BLaER1 treated with 17β-estradiol and CSF1 and Interleukin-3, amounts not matched to agents 10 nM and 100 nM (cell line): Measurements from ENCODE around the gene EAF1.
"Not testable (repeated sequence)": the region's sequence is repeated elsewhere in the genome, so short reads cannot be mapped to it uniquely, and the experiment has no call there.

ENCODE experiments used
- H3K27ac ChIP-seq, 11 experiments: shearing (Covaris generic); formaldehyde crosslinking; 2 replicates each; pipeline ENCODE4 v1.8.1; 2022
- H3K27me3 ChIP-seq, 11 experiments: shearing (Covaris generic); formaldehyde crosslinking; 2 replicates each; pipeline ENCODE4 v1.8.1; 2022
- H3K36me3 ChIP-seq, 11 experiments: shearing (Covaris generic); formaldehyde crosslinking; 2 replicates each; pipeline ENCODE4 v1.8.1; 2022
- H3K4me1 ChIP-seq, 10 experiments: shearing (Covaris generic); formaldehyde crosslinking; 2 replicates each; pipeline ENCODE4 v1.8.1; 2022
- H3K4me2 ChIP-seq, 11 experiments: shearing (Covaris generic); formaldehyde crosslinking; 2 replicates each; pipeline ENCODE4 v1.8.1; 2022
- H3K4me3 ChIP-seq, 10 experiments: shearing (Covaris generic); formaldehyde crosslinking; 2 replicates each; pipeline ENCODE4 v1.8.1; 2022
- H3K9ac ChIP-seq, 11 experiments: shearing (Covaris generic); formaldehyde crosslinking; 2 replicates each; pipeline ENCODE4 v1.8.1; 2022
- H3K9me3 ChIP-seq, 11 experiments: shearing (Covaris generic); formaldehyde crosslinking; replicated peaks in 1 of 11; 2 replicates each; pipeline ENCODE4 v1.8.1; 2022
- H4K20me1 ChIP-seq, 11 experiments: shearing (Covaris generic); formaldehyde crosslinking; 2 replicates each; pipeline ENCODE4 v1.8.1; 2022
- Cebpa-rat ChIP-seq, 11 experiments: shearing (Covaris generic); IDR thresholded peaks; 2 replicates each; pipeline ENCODE4 v1.8.1; 2022

EAF1 gene

GRCh38 chr3:15427182-15427880 lies at the start of gene EAF1, which contains the start of gene METTL6:
TSS of gene EAF1 (plus strand) at chr3:15427598. CDS start at chr3:15427780, 182 bp downstream.
TSS of gene METTL6 (minus strand) at chr3:15427544. CDS start at chr3:15426511, 1,033 bp downstream.
- Histone ChIP-seq H3K27me3 (no peaks in the 10 kb centered on the region), H3K4me3 (peak within 1 kb of the TSS; percentile 72 to 97 (median 90)), H3K9me3 (no peaks in the 10 kb centered on the region), H4K20me1 (peaks cover 21 to 43% (median 37%) of the 10 kb centered on the region in 11 experiments; a peak in 20 of 22 replicates), H3K4me2 (peak within 1 kb of the TSS; percentile 79 to 97 (median 91)), H3K9ac (peak within 1 kb of the TSS; percentile 80 to 98 (median 90)), H3K36me3 (peaks cover 50 to 68% (median 57%) of the 10 kb centered on the region in 11 experiments), H3K4me1 (peaks cover 24 to 56% (median 45%) of the 10 kb centered on the region in 10 experiments), H3K27ac (peak within 1 kb of the TSS; percentile 78 to 96 (median 91))
- TF ChIP-seq Cebpa-rat (IDR thresholded peaks at IDR 0.05): no peak

GRCh38 chr3:15377961-15378791 lies 49.2 kb upstream of the EAF1 start:
- no peak for TF ChIP-seq Cebpa-rat (IDR thresholded peaks at IDR 0.05)
- Histone ChIP-seq H3K9ac (peak overlapping the region in 2 of 11 experiments; percentile 20 to 45; a peak in 1 of 22 replicates), H3K27me3 (no peaks in the 10 kb centered on the region), H3K9me3 (no peaks in the 10 kb centered on the region), H3K27ac (peak overlapping the region in 6 of 11 experiments; percentile 22 to 78 (median 54); a peak in 8 of 22 replicates), H3K4me1 (peaks cover 0 to 27% (median 4%) of the 10 kb centered on the region in 10 experiments; a peak in 9 of 20 replicates), H3K4me2 (peak overlapping the region in 6 of 11 experiments; percentile 24 to 57 (median 49); a peak in 11 of 22 replicates), H3K4me3 (no peak overlapping the region), H3K36me3 (no peaks in the 10 kb centered on the region), H4K20me1 (no peaks in the 10 kb centered on the region)

GRCh38 chr3:15380980-15381890 lies 46.2 kb upstream of the EAF1 start:
- peaks cover 0 to 2% (median 0%) of the 10 kb centered on the region in 11 experiments; a peak in 1 of 22 replicates for H3K36me3 ChIP-seq
- H3K9me3 ChIP-seq: peaks cover 4 to 7% (median 6%) of the 10 kb centered on the region in 11 experiments
- H3K27me3 ChIP-seq: no peaks in the 10 kb centered on the region
- H4K20me1 ChIP-seq: no peaks in the 10 kb centered on the region
- TF ChIP-seq Cebpa-rat (IDR thresholded peaks at IDR 0.05): no peak
- no peak overlapping the region for H3K4me3 ChIP-seq
- H3K4me1 ChIP-seq: peaks cover 13 to 51% (median 17%) of the 10 kb centered on the region in 10 experiments
- H3K4me2 ChIP-seq: no peak overlapping the region
- H3K27ac ChIP-seq: no peak overlapping the region
- no peak overlapping the region for H3K9ac ChIP-seq

GRCh38 chr3:15382405-15382923 lies 44.9 kb upstream of the EAF1 start:
- Histone ChIP-seq H3K4me1 (peaks cover 13 to 63% (median 17%) of the 10 kb centered on the region in 10 experiments), H3K9ac (no peak overlapping the region), H3K36me3 (peaks cover 0 to 6% (median 0%) of the 10 kb centered on the region in 11 experiments; a peak in 1 of 22 replicates), H3K9me3 (peaks cover 14 to 19% (median 16%) of the 10 kb centered on the region in 11 experiments), H3K27ac (no peak overlapping the region), H3K4me3 (no peak overlapping the region), H4K20me1 (no peaks in the 10 kb centered on the region), H3K4me2 (peak overlapping the region in 1 of 11 experiments; percentile 21; a peak in 1 of 22 replicates), H3K27me3 (no peaks in the 10 kb centered on the region)
- TF ChIP-seq Cebpa-rat (IDR thresholded peaks at IDR 0.05): no peak

- H3K4me2 ChIP-seq: peak overlapping the region; percentile 33 to 83 (median 57); a peak in 21 of 22 replicates
- peaks cover 14 to 19% (median 16%) of the 10 kb centered on the region in 11 experiments for H3K9me3 ChIP-seq
- 0 out of 22 replicates have a peak overlapping the region, but pooled peaks of 1 of the 11 experiments have one; percentile 4 for H3K9ac ChIP-seq
- H3K36me3 ChIP-seq: peaks cover 0 to 6% (median 0%) of the 10 kb centered on the region in 11 experiments; a peak in 1 of 22 replicates
- peak overlapping the region in 2 of 11 experiments; percentile 3 to 23; a peak in 3 of 22 replicates for H3K27ac ChIP-seq
- H4K20me1 ChIP-seq: no peaks in the 10 kb centered on the region
- TF ChIP-seq Cebpa-rat (IDR thresholded peaks at IDR 0.05): no peak
- no peaks in the 10 kb centered on the region for H3K27me3 ChIP-seq
- H3K4me1 ChIP-seq: peaks cover 12 to 58% (median 17%) of the 10 kb centered on the region in 10 experiments
- no peak overlapping the region for H3K4me3 ChIP-seq
These were observed 42.7 kb upstream of the EAF1 start for GRCh38 chr3:15384510-15385237.

- peaks cover 12 to 58% (median 17%) of the 10 kb centered on the region in 10 experiments for H3K4me1 ChIP-seq
- peak overlapping the region in 1 of 11 experiments; percentile 3; a peak in 1 of 22 replicates for H3K27ac ChIP-seq
- H3K9ac ChIP-seq, H4K20me1 ChIP-seq, H3K4me3 ChIP-seq, H3K36me3 ChIP-seq, H3K27me3 ChIP-seq: not testable (repeated sequence)
- peaks cover 14 to 19% (median 16%) of the 10 kb centered on the region in 11 experiments for H3K9me3 ChIP-seq
- peak overlapping the region; percentile 33 to 83 (median 57); a peak in 18 of 22 replicates for H3K4me2 ChIP-seq
These were observed 42.1 kb upstream of the EAF1 start for GRCh38 chr3:15385238-15385695.

- H3K4me3 ChIP-seq: no peak overlapping the region
These were observed 41.3 kb upstream of the EAF1 start for GRCh38 chr3:15385901-15386653.

GRCh38 chr3:15386654-15386955 lies 40.8 kb upstream of the EAF1 start:
- H3K27me3 ChIP-seq, H3K4me3 ChIP-seq, H3K36me3 ChIP-seq, H3K27ac ChIP-seq, H4K20me1 ChIP-seq, H3K9ac ChIP-seq: not testable (repeated sequence)
- Histone ChIP-seq H3K9me3 (peaks cover 14 to 19% (median 16%) of the 10 kb centered on the region in 11 experiments), H3K4me1 (peaks cover 12 to 54% (median 17%) of the 10 kb centered on the region in 10 experiments), H3K4me2 (peak overlapping the region in 3 of 11 experiments; percentile 16 to 83 (median 68); a peak in 4 of 22 replicates)

More at GRCh38 chr3:15385901-15386653, 41.3 kb upstream of the EAF1 start:
- peaks cover 14 to 19% (median 16%) of the 10 kb centered on the region in 11 experiments for H3K9me3 ChIP-seq
- H3K27me3 ChIP-seq: no peaks in the 10 kb centered on the region
- no peaks in the 10 kb centered on the region for H4K20me1 ChIP-seq
- peaks cover 0 to 6% (median 0%) of the 10 kb centered on the region in 11 experiments; a peak in 1 of 22 replicates for H3K36me3 ChIP-seq
- no peak overlapping the region for H3K9ac ChIP-seq
- H3K4me2 ChIP-seq: peak overlapping the region in 3 of 11 experiments; percentile 16 to 83 (median 68); a peak in 6 of 22 replicates
- no peak for TF ChIP-seq Cebpa-rat (IDR thresholded peaks at IDR 0.05)
- H3K4me1 ChIP-seq: peaks cover 12 to 57% (median 17%) of the 10 kb centered on the region in 10 experiments
- H3K27ac ChIP-seq: no peak overlapping the region
